HEK293 (cell line): Measurements from ENCODE around the gene DAZ4.
"Not testable (repeated sequence)": the region's sequence is repeated elsewhere in the genome, so short reads cannot be mapped to it uniquely, and the experiment has no call there.

Experiments
- CTCF ChIA-PET: fragments of 350-600 bp; formaldehyde crosslinking; extraction: SDS; loops from one replicate; lab custom pipeline; 2021; ENCODE audit warnings: antibody characterized with exemption; lab: Yijun Ruan, JAX
- POLR2A ChIA-PET: fragments of 300-600 bp; formaldehyde crosslinking; extraction: SDS; loops from one replicate; lab custom pipeline; 2020; ENCODE audit warnings: antibody characterized with exemption, inconsistent platforms; lab: Yijun Ruan, JAX
- H3K27ac ChIP-seq: fragments of 200-500 bp; sonication (Bioruptor generic); 2 replicates; pipeline ENCODE4 v1.5.1; 2014; ENCODE audit warnings: low read depth, low read length, control low read depth, inconsistent platforms; ENCODE audit errors: extremely low read depth
- H3K36me3 ChIP-seq, 2 experiments: fragments of 200-500 bp in 1 of 2; sonication (Bioruptor generic) in 1 of 2; 1 replicate in 1 of 2; 2 replicates in 1 of 2; pipeline ENCODE4 v1.5.1; 2014 to 2017; ENCODE audit warnings: inconsistent platforms in 2 of 2, low read length in 2 of 2; ENCODE audit not compliant: control insufficient read depth in 2 of 2, insufficient read depth in 1 of 2
- H3K4me1 ChIP-seq: fragments of 200-500 bp; sonication (Bioruptor generic); 2 replicates; pipeline ENCODE4 v1.5.1; 2014; ENCODE audit warnings: mild to moderate bottlenecking, low read length, inconsistent platforms; ENCODE audit not compliant: control insufficient read depth, insufficient read depth
- H3K4me3 ChIP-seq: 2 replicates; pipeline ENCODE4 v1.5.1; 2011; ENCODE audit warnings: low read depth, mild to moderate bottlenecking, control low read depth, low read length, moderate library complexity
- H3K9me3 ChIP-seq: fragments of 200-500 bp; sonication (Bioruptor generic); 2 replicates; pipeline ENCODE4 v1.5.1; 2014; ENCODE audit warnings: low read depth, low read length, inconsistent platforms; ENCODE audit not compliant: control insufficient read depth, insufficient read depth

The DAZ4 gene, protein sequence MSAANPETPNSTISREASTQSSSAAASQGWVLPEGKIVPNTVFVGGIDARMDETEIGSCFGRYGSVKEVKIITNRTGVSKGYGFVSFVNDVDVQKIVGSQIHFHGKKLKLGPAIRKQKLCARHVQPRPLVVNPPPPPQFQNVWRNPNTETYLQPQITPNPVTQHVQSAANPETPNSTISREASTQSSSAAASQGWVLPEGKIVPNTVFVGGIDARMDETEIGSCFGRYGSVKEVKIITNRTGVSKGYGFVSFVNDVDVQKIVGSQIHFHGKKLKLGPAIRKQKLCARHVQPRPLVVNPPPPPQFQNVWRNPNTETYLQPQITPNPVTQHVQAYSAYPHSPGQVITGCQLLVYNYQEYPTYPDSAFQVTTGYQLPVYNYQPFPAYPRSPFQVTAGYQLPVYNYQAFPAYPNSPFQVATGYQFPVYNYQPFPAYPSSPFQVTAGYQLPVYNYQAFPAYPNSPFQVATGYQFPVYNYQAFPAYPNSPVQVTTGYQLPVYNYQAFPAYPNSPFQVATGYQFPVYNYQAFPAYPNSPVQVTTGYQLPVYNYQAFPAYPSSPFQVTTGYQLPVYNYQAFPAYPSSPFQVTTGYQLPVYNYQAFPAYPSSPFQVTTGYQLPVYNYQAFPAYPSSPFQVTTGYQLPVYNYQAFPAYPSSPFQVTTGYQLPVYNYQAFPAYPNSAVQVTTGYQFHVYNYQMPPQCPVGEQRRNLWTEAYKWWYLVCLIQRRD

DNA sequence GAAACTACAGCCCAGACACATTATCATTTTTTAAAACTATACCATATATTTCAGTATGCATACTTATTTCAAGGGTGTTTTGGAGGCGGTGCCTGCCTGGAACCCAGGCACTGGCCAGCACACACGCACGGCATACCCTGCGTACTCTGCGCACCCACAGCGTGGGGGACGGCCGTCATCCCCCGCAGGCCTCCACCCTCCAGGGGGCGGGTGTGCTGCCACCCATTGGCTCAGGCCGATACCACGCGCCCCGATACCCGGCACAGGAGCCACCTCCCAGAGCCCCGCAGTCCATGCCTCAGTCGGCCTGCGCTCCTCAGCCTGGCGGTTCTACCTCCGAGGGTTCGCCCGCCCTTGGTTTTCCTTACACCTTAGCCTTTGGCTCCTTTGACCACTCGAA, at the start of gene DAZ4:
TSS of gene DAZ4 (plus strand) at position 301 of the 400 bp plus-strand sequence. CDS start 208 bp downstream, outside the sequence.
- H3K4me1 ChIP-seq, H3K4me3 ChIP-seq, H3K9me3 ChIP-seq, CTCF ChIA-PET, H3K36me3 ChIP-seq, POLR2A ChIA-PET, H3K27ac ChIP-seq: not testable (repeated sequence)

DNA sequence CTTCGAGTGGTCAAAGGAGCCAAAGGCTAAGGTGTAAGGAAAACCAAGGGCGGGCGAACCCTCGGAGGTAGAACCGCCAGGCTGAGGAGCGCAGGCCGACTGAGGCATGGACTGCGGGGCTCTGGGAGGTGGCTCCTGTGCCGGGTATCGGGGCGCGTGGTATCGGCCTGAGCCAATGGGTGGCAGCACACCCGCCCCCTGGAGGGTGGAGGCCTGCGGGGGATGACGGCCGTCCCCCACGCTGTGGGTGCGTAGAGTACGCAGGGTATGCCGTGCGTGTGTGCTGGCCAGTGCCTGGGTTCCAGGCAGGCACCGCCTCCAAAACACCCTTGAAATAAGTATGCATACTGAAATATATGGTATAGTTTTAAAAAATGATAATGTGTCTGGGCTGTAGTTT, 20.4 kb upstream of the DAZ4 start, which contains the start of gene DAZ3:
TSS of gene DAZ3 (minus strand) at position 101 of the 400 bp plus-strand sequence. CDS start 208 bp downstream, outside the sequence.
- CTCF ChIA-PET, H3K36me3 ChIP-seq, H3K27ac ChIP-seq, H3K4me3 ChIP-seq, H3K4me1 ChIP-seq, H3K9me3 ChIP-seq, POLR2A ChIA-PET: not testable (repeated sequence)

DNA sequence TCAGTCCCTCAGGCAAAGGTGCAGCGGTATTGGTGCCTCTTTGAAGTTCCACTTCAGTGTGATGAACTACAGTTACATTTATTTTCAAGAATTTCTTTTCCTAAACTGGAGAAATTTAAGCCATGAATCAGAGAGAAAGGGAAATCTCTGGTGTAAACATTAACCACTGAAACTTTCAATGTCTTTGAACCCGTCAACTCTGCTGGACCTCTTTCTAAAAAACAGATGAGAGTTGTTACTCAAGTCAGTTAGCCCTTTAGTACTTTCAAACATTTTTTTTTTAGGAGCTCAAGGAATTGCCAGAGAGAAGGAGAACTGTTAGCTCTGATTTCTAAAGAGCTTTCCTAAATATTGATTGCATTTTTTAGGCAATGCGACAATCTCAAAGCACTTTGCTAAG, 11.9 kb upstream of the DAZ4 start:
- CTCF ChIA-PET, H3K4me3 ChIP-seq, POLR2A ChIA-PET, H3K9me3 ChIP-seq, H3K27ac ChIP-seq, H3K36me3 ChIP-seq, H3K4me1 ChIP-seq: not testable (repeated sequence)

DNA sequence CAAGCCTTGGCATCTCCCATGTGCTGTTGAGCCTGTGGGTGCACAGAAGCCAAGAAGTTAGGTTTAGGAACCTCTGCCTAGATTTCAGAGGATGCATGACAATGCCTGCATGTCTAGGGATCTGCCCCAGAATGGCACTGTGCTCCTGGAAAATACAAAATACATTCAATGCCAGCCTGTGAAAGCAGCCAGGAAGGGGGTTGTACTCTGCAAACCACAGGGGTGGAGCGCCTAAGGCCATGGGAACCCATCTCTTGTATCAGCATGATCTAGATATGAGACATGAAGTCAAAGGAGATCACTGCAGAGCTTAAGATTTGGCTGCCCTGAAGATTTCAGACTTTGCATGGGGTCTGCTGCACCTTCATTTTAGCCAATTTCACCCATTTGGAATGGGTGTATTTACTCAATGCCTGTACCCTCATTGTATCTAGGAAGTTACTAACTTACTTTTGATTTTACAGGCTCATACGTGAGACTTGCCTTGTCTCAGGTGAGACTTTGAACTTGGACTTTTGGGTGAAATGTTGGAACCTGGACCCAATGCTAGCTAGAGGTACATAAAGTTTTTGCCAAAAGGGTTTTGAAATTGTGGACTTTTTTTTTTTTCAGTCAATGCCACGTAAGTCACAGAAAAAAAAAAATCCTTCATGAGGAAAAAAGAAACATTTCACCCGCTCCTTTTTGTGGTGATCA, 9.4 kb upstream of the DAZ4 start:
- H3K9me3 ChIP-seq, H3K27ac ChIP-seq, H3K4me1 ChIP-seq, H3K36me3 ChIP-seq, CTCF ChIA-PET, POLR2A ChIA-PET, H3K4me3 ChIP-seq: not testable (repeated sequence)

DNA sequence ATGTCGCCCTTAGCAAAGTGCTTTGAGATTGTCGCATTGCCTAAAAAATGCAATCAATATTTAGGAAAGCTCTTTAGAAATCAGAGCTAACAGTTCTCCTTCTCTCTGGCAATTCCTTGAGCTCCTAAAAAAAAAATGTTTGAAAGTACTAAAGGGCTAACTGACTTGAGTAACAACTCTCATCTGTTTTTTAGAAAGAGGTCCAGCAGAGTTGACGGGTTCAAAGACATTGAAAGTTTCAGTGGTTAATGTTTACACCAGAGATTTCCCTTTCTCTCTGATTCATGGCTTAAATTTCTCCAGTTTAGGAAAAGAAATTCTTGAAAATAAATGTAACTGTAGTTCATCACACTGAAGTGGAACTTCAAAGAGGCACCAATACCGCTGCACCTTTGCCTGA, 8.7 kb upstream of the DAZ4 start:
- H3K4me1 ChIP-seq, H3K36me3 ChIP-seq, H3K27ac ChIP-seq, POLR2A ChIA-PET, H3K9me3 ChIP-seq, CTCF ChIA-PET, H3K4me3 ChIP-seq: not testable (repeated sequence)
